Uterus (tissue), 2 donors: Measurements from ENCODE around the gene TSFM.

Experiments
- CTCF ChIP-seq, 4 experiments: fragments of 200-600 bp in 2 of 4; fragments of 450-650 bp in 2 of 4; sonication (generic) in 2 of 4; IDR thresholded peaks; one replicate each; pipeline ENCODE4 v1.5.1; 2016 to 2019; ENCODE audit warnings: antibody characterized with exemption in 4 of 4, mild to moderate bottlenecking in 2 of 4, moderate library complexity in 1 of 4
- POLR2A ChIP-seq, 2 donors: fragments of 450-650 bp; IDR thresholded peaks; one replicate each; pipeline ENCODE4 v1.6.1; 2016; ENCODE audit warnings: antibody characterized with exemption in 2 of 2, mild to moderate bottlenecking in 1 of 2, moderate library complexity in 1 of 2

- TF ChIP-seq CTCF (IDR thresholded peaks at IDR 0.05) (no peak), POLR2A (IDR thresholded peaks at IDR 0.05) (no peak)
These were observed 21.1 kb upstream of the TSFM start for GRCh38 chr12:57761391-57761998.
